ENCODE measurements around the gene RIOX2. TPM values are rescaled to one million over a fixed set of nuclear protein-coding genes. Genes with fewer than 3 reads are reported as not detected.
A peak's percentile ranks its signal among the peaks of the same experiment; 100 is the strongest.

RIOX2 gene
- total RNA-seq, 1 donor from 2014 or later: 9.5 TPM

DNA sequence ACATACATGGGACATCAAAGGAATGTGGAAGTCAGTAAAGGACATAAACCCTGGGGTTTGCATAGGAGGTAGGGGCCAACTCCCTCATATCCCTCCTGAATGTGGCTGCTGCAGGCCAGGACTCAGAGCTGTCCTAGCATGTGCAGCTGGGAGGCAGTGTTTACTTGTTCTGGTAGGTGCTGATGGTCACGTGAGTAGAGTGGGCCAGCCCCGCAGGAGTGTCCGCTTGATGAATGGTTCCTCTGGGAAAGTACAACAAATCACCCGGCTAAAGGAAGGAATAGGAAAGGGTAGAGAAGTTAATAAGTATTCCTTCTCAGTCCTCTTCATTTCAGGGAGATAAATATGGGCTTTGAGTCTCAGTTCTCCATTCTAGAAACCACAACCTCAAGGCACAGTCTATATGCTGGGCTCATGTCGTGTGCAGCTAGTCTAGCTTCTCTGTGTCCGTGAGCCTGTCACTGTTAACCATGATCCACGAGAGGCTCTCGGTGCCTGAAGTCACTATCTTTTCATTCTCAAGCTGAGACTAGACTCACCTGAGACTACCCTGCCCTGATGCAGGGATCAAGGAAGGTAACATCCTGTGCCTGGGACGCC lies 17.9 kb downstream of the RIOX2 start:
- Histone ChIP-seq H3K36me3 (peaks cover 53% of the 10 kb centered on the region), H3K4me3 (no peak overlapping the region), H3K9me3 (replicated peaks) (no peaks in the 10 kb centered on the region), H3K27ac (replicated peaks) (no peak overlapping the region), H3K27me3 (ENCODE audit: low read depth) (no peaks in the 10 kb centered on the region), H3K4me1 (peaks cover 12% of the 10 kb centered on the region)
- no peak for DNase-seq
- intact Hi-C loops (cut with micrococcal nuclease): no loop called here
- TF ChIP-seq, protein P1, sequence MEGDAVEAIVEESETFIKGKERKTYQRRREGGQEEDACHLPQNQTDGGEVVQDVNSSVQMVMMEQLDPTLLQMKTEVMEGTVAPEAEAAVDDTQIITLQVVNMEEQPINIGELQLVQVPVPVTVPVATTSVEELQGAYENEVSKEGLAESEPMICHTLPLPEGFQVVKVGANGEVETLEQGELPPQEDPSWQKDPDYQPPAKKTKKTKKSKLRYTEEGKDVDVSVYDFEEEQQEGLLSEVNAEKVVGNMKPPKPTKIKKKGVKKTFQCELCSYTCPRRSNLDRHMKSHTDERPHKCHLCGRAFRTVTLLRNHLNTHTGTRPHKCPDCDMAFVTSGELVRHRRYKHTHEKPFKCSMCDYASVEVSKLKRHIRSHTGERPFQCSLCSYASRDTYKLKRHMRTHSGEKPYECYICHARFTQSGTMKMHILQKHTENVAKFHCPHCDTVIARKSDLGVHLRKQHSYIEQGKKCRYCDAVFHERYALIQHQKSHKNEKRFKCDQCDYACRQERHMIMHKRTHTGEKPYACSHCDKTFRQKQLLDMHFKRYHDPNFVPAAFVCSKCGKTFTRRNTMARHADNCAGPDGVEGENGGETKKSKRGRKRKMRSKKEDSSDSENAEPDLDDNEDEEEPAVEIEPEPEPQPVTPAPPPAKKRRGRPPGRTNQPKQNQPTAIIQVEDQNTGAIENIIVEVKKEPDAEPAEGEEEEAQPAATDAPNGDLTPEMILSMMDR (IDR thresholded peaks at IDR 0.05; ENCODE audit: borderline replicate concordance): no peak

DNA sequence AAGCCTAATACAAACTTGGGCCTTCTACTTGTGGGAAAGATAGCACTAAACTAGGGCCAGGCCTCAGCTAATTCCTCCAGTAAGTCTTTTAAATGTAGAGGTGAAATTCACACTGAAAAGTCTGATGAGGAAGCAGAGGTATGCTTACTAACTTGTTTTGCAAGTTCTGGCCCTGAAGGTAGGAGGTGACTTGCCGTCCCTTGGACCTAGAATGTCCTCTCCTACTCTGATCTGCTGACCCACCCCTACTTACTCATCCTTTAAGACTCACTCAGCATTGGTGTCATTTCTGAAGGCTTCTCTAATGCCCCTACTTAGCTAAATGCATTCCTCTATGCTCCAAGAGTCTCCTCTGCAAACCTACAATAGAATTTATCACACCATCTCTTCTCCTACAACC lies 19.4 kb downstream of the RIOX2 start:
- Histone ChIP-seq H3K27ac (replicated peaks) (no peak overlapping the region), H3K27me3 (ENCODE audit: low read depth) (no peaks in the 10 kb centered on the region), H3K36me3 (peaks cover 60% of the 10 kb centered on the region), H3K4me1 (peaks cover 9% of the 10 kb centered on the region), H3K4me3 (no peak overlapping the region), H3K9me3 (replicated peaks) (no peaks in the 10 kb centered on the region)
- intact Hi-C loops (cut with micrococcal nuclease): no loop called here
- no peak for DNase-seq
- TF ChIP-seq, protein P1 (IDR thresholded peaks at IDR 0.05; ENCODE audit: borderline replicate concordance): no peak

DNA sequence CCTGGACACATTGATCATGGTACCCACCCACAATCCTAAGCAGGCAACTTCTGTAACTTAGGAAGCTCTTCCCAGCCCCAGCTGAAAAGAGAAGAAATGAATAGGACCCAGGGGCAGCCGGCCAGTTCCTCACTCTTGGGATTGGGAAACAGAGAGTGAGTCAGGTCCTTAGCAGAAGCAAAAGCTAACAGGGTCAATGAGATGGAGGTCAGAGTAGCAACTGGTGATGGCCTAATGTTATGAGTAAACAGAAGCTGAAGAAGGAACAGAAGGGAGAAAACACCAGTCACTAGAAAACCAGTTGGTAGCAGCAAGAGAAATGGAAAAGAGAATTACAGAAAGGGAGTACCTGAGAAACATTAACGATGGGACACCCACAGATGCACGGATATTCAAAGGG lies 20.0 kb downstream of the RIOX2 start:
- peak; percentile 31 for DNase-seq
- Histone ChIP-seq H3K9me3 (replicated peaks) (no peaks in the 10 kb centered on the region), H3K36me3 (peaks cover 66% of the 10 kb centered on the region), H3K4me1 (peaks cover 4% of the 10 kb centered on the region), H3K4me3 (no peak overlapping the region), H3K27me3 (ENCODE audit: low read depth) (no peaks in the 10 kb centered on the region), H3K27ac (replicated peaks) (no peak overlapping the region)
- TF ChIP-seq, protein P1 (IDR thresholded peaks at IDR 0.05; ENCODE audit: borderline replicate concordance): no peak
- intact Hi-C loops (cut with micrococcal nuclease): no loop called here

DNA sequence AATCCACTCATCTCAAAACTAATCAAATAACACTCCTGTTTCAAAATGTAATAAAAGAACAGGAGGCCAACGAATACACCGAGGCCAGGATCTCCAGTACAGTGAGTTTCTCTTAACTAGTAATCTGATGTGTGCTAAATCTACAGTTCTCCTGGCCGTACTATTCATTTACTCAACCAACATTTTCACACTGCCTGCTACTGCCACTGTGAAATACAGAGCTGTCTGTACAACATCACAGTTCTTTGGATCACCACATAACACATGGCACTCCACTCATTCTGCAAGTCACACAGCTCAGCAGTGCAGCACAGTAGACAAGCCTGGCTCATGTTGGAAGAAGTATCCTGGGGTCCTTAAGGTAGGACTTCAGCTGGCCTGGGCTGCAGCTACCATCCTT lies 21.9 kb downstream of the RIOX2 start:
- Histone ChIP-seq H3K27ac (replicated peaks) (no peak overlapping the region), H3K9me3 (replicated peaks) (no peaks in the 10 kb centered on the region), H3K4me3 (no peak overlapping the region), H3K4me1 (peaks cover 4% of the 10 kb centered on the region), H3K36me3 (peaks cover 80% of the 10 kb centered on the region), H3K27me3 (ENCODE audit: low read depth) (no peaks in the 10 kb centered on the region)
- TF ChIP-seq, protein P1 (IDR thresholded peaks at IDR 0.05; ENCODE audit: borderline replicate concordance): no peak
- DNase-seq: no peak
- intact Hi-C loops (cut with micrococcal nuclease): no loop called here

DNA sequence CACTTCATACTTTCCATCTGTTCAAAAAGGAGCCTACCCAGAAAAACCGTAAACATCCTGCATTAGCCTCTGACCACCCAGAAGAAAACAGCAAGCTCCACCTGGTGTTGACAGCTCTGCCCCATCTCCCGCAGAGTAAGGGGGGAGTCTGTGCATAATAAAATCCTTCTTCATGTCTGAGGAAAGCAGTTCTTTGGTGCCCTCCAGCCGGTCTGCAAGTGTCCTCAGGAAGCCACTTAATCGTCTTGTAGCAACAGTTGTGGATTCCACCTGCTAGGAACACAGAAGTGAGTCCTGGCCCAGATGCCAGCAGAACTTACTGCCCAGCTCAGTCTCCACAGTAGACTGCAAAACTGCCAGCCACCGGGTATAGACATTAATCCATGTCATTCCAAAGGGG lies 22.5 kb downstream of the RIOX2 start:
- TF ChIP-seq, protein P1 (IDR thresholded peaks at IDR 0.05; ENCODE audit: borderline replicate concordance): no peak
- H3K9me3 ChIP-seq (replicated peaks): no peaks in the 10 kb centered on the region
- no peak overlapping the region for H3K4me3 ChIP-seq
- H3K36me3 ChIP-seq: peaks cover 86% of the 10 kb centered on the region
- H3K4me1 ChIP-seq: peaks cover 4% of the 10 kb centered on the region
- DNase-seq: no peak
- H3K27ac ChIP-seq (replicated peaks): no peak overlapping the region
- H3K27me3 ChIP-seq (ENCODE audit: low read depth): no peaks in the 10 kb centered on the region
- intact Hi-C loops (cut with micrococcal nuclease): no loop called here

Measured in left ventricle myocardium inferior (tissue), 1 donor.